Measurements from ENCODE around the gene USP3.

- no peak for TF ChIP-seq CTCF (IDR thresholded peaks at IDR 0.05)
- TF ChIP-seq EZH2 (IDR thresholded peaks at IDR 0.05; ENCODE audit: borderline replicate concordance, insufficient read depth, low read depth, low read length, poor library complexity, severe bottlenecking), result no peak
Measured at GRCh38 chr15:63490345-63491034, 13.9 kb upstream of the USP3 start.

All from B cell (primary cell).